Muscle of arm (tissue), 12 donors: Measurements from ENCODE around the gene RAP1GDS1. TPM values are rescaled to one million over a fixed set of nuclear protein-coding genes. Genes with fewer than 3 reads are reported as not detected.
"Not testable (repeated sequence)": the region's sequence is repeated elsewhere in the genome, so short reads cannot be mapped to it uniquely, and the experiment has no call there.

Experiments
- DNase-seq: peaks from one replicate; pipeline ENCODE4 v3.0.0-alpha.2; 2013
- polyA plus RNA-seq, 12 donors: library from polyadenylated mRNA; unstranded; fragments of 120-200 nt; gene quantifications; one replicate each; pipeline ENCODE4 v1.2.1, GENCODE V29; 2013; ENCODE audit not compliant: insufficient read length in 12 of 12

RAP1GDS1 gene
- polyA plus RNA-seq, 12 donors, result 22.6 to 30.3 (median 26.0) TPM; not detected in 1

- no peak for DNase-seq
Measured at GRCh38 chr4:98345838-98346237, 84.7 kb downstream of the RAP1GDS1 start.

GRCh38 chr4:98352396-98352795 is 91.2 kb downstream of the RAP1GDS1 start:
- no peak for DNase-seq

GRCh38 chr4:98352940-98353339 is 91.8 kb downstream of the RAP1GDS1 start:
- no peak for DNase-seq

GRCh38 chr4:98358630-98359248 is 97.6 kb downstream of the RAP1GDS1 start:
- DNase-seq, result no peak

- DNase-seq, result no peak
Measured at GRCh38 chr4:98359646-98360045, 98.5 kb downstream of the RAP1GDS1 start.

GRCh38 chr4:98363431-98363830 is 102.2 kb downstream of the RAP1GDS1 start:
- no peak for DNase-seq

GRCh38 chr4:98366275-98366674 is 105.1 kb downstream of the RAP1GDS1 start:
- DNase-seq, result not testable (repeated sequence)

- not testable (repeated sequence) for DNase-seq
Measured at GRCh38 chr4:98368000-98368399, 106.8 kb downstream of the RAP1GDS1 start.

GRCh38 chr4:98369322-98369721 is 108.1 kb downstream of the RAP1GDS1 start:
- DNase-seq, result no peak

GRCh38 chr4:98374643-98375042 is 113.5 kb downstream of the RAP1GDS1 start:
- DNase-seq, result peak; percentile 81

- no peak for DNase-seq
Measured at GRCh38 chr4:98377559-98377958, 116.4 kb downstream of the RAP1GDS1 start.

GRCh38 chr4:98381306-98381705 is 120.1 kb downstream of the RAP1GDS1 start:
- DNase-seq, result no peak

GRCh38 chr4:98383431-98384106 is 122.4 kb downstream of the RAP1GDS1 start:
- DNase-seq, result no peak

GRCh38 chr4:98385831-98386230 is 124.6 kb downstream of the RAP1GDS1 start:
- DNase-seq, result no peak

- DNase-seq, result no peak
Measured at GRCh38 chr4:98387345-98388026, 126.3 kb downstream of the RAP1GDS1 start.

- no peak for DNase-seq
Measured at GRCh38 chr4:98394134-98394533, 132.9 kb downstream of the RAP1GDS1 start.

GRCh38 chr4:98399915-98400314 is 138.7 kb downstream of the RAP1GDS1 start:
- DNase-seq, result no peak

- no peak for DNase-seq
Measured at GRCh38 chr4:98406819-98407218, 145.6 kb downstream of the RAP1GDS1 start.

- DNase-seq, result no peak
Measured at GRCh38 chr4:98411731-98412130, 150.5 kb downstream of the RAP1GDS1 start.

GRCh38 chr4:98416844-98417243 is 155.7 kb downstream of the RAP1GDS1 start:
- DNase-seq, result no peak

GRCh38 chr4:98420151-98420550 is 159.0 kb downstream of the RAP1GDS1 start:
- DNase-seq, result not testable (repeated sequence)

GRCh38 chr4:98421111-98421510 is 159.9 kb downstream of the RAP1GDS1 start:
- DNase-seq, result no peak

- DNase-seq, result peak; percentile 9
Measured at GRCh38 chr4:98423009-98423408, 161.8 kb downstream of the RAP1GDS1 start.
